ENCODE data around the gene LYG1.
"Not testable (repeated sequence)": the region's sequence is repeated elsewhere in the genome, so short reads cannot be mapped to it uniquely, and the experiment has no call there.

LYG1 gene

GRCh38 chr2:99278793-99279291 lies 22.2 kb downstream of the LYG1 start:
- no peaks in the 10 kb centered on the region for H3K4me1 ChIP-seq (ENCODE audit: insufficient read depth, low read length, poor library complexity, severe bottlenecking)
- no peaks in the 10 kb centered on the region for H3K27me3 ChIP-seq (ENCODE audit: insufficient read depth, low read length, poor library complexity, severe bottlenecking)
- no peaks in the 10 kb centered on the region for H3K9me2 ChIP-seq (replicated peaks; ENCODE audit: low read depth, low read length)
- H3F3A ChIP-seq (ENCODE audit: low read depth) = no peaks in the 10 kb centered on the region
- no peaks in the 10 kb centered on the region for H3K9me3 ChIP-seq (ENCODE audit: insufficient read depth, low read depth, low read length)
- no peak overlapping the region for H3K4me2 ChIP-seq (ENCODE audit: low read depth, low read length, poor library complexity, severe bottlenecking)
- no peak overlapping the region for H3K4me3 ChIP-seq (ENCODE audit: low read length, poor library complexity, severe bottlenecking)
- H3K9ac ChIP-seq (ENCODE audit: low read depth, low read length, poor library complexity, severe bottlenecking) = no peak overlapping the region
- H4K20me1 ChIP-seq (ENCODE audit: insufficient read depth, low read length, poor library complexity, severe bottlenecking) = no peaks in the 10 kb centered on the region
- no peaks in the 10 kb centered on the region for H3K36me3 ChIP-seq (ENCODE audit: insufficient read depth, low read length)
- TF ChIP-seq EZH2phosphoT487 (IDR thresholded peaks at IDR 0.05; ENCODE audit: borderline replicate concordance) = no peak
- TF ChIP-seq CTCF (conservative IDR thresholded peaks at IDR 0.05; ENCODE audit: low read length) = no peak
- no peaks in the 10 kb centered on the region for H3K79me2 ChIP-seq (ENCODE audit: insufficient read depth, low read length)
- no peak overlapping the region for H2AFZ ChIP-seq (ENCODE audit: low read length)

- not testable (repeated sequence) for H4K20me1 ChIP-seq (ENCODE audit: insufficient read depth, low read length, poor library complexity, severe bottlenecking); H3K36me3 ChIP-seq (ENCODE audit: insufficient read depth, low read length); H3K79me2 ChIP-seq (ENCODE audit: insufficient read depth, low read length); H3K4me2 ChIP-seq (ENCODE audit: low read depth, low read length, poor library complexity, severe bottlenecking); H3K4me3 ChIP-seq (ENCODE audit: low read length, poor library complexity, severe bottlenecking); H2AFZ ChIP-seq (ENCODE audit: low read length); H3K27me3 ChIP-seq (ENCODE audit: insufficient read depth, low read length, poor library complexity, severe bottlenecking); H3K4me1 ChIP-seq (ENCODE audit: insufficient read depth, low read length, poor library complexity, severe bottlenecking); H3K9ac ChIP-seq (ENCODE audit: low read depth, low read length, poor library complexity, severe bottlenecking); H3K9me3 ChIP-seq (ENCODE audit: insufficient read depth, low read depth, low read length); H3F3A ChIP-seq (ENCODE audit: low read depth); H3K9me2 ChIP-seq (replicated peaks; ENCODE audit: low read depth, low read length)
Measured at GRCh38 chr2:99278195-99278765, 22.7 kb downstream of the LYG1 start.

- Histone ChIP-seq H3K79me2 (ENCODE audit: insufficient read depth, low read length) (no peaks in the 10 kb centered on the region), H2AFZ (ENCODE audit: low read length) (no peak overlapping the region), H3K4me3 (ENCODE audit: low read length, poor library complexity, severe bottlenecking) (no peak overlapping the region), H3K9me3 (ENCODE audit: insufficient read depth, low read depth, low read length) (peaks cover 3% of the 10 kb centered on the region; the same call in 1 of the 2 replicates), H4K20me1 (ENCODE audit: insufficient read depth, low read length, poor library complexity, severe bottlenecking) (no peaks in the 10 kb centered on the region), H3K9me2 (replicated peaks; ENCODE audit: low read depth, low read length) (no peaks in the 10 kb centered on the region), H3K27me3 (ENCODE audit: insufficient read depth, low read length, poor library complexity, severe bottlenecking) (no peaks in the 10 kb centered on the region), H3K36me3 (ENCODE audit: insufficient read depth, low read length) (no peaks in the 10 kb centered on the region), H3K9ac (ENCODE audit: low read depth, low read length, poor library complexity, severe bottlenecking) (no peak overlapping the region), H3K4me2 (ENCODE audit: low read depth, low read length, poor library complexity, severe bottlenecking) (no peak overlapping the region), H3F3A (ENCODE audit: low read depth) (no peaks in the 10 kb centered on the region), H3K4me1 (ENCODE audit: insufficient read depth, low read length, poor library complexity, severe bottlenecking) (no peaks in the 10 kb centered on the region)
- TF ChIP-seq EZH2phosphoT487 (IDR thresholded peaks at IDR 0.05; ENCODE audit: borderline replicate concordance) = no peak
- TF ChIP-seq CTCF (conservative IDR thresholded peaks at IDR 0.05; ENCODE audit: low read length) = no peak
Measured at GRCh38 chr2:99275882-99276281, 25.1 kb downstream of the LYG1 start.

- Histone ChIP-seq H3K4me3 (ENCODE audit: low read length, poor library complexity, severe bottlenecking) (no peak overlapping the region), H3K79me2 (ENCODE audit: insufficient read depth, low read length) (no peaks in the 10 kb centered on the region), H2AFZ (ENCODE audit: low read length) (no peak overlapping the region), H3K36me3 (ENCODE audit: insufficient read depth, low read length) (no peaks in the 10 kb centered on the region), H3K9me3 (ENCODE audit: insufficient read depth, low read depth, low read length) (no peaks in the 10 kb centered on the region), H3K4me2 (ENCODE audit: low read depth, low read length, poor library complexity, severe bottlenecking) (no peak overlapping the region), H3F3A (ENCODE audit: low read depth) (no peaks in the 10 kb centered on the region), H4K20me1 (ENCODE audit: insufficient read depth, low read length, poor library complexity, severe bottlenecking) (no peaks in the 10 kb centered on the region), H3K9ac (ENCODE audit: low read depth, low read length, poor library complexity, severe bottlenecking) (no peak overlapping the region), H3K27me3 (ENCODE audit: insufficient read depth, low read length, poor library complexity, severe bottlenecking) (no peaks in the 10 kb centered on the region), H3K4me1 (ENCODE audit: insufficient read depth, low read length, poor library complexity, severe bottlenecking) (no peaks in the 10 kb centered on the region), H3K9me2 (replicated peaks; ENCODE audit: low read depth, low read length) (no peaks in the 10 kb centered on the region)
- TF ChIP-seq CTCF (conservative IDR thresholded peaks at IDR 0.05; ENCODE audit: low read length) (no peak), EZH2phosphoT487 (IDR thresholded peaks at IDR 0.05; ENCODE audit: borderline replicate concordance) (no peak)
Measured at GRCh38 chr2:99261242-99261641, 39.8 kb downstream of the LYG1 start.
